ENCODE measurements around the gene USP6NL. TPM values are rescaled to one million over a fixed set of nuclear protein-coding genes. Genes with fewer than 3 reads are reported as not detected.

Gene USP6NL
- total and polyA plus RNA-seq, 10 of the 15 experiments (the other 5 are each of a cell fraction or from before 2014, with no cell fraction given): 4.0 to 27.7 (median 18.2) TPM

- Histone ChIP-seq H3K27me3 (replicated peaks in 1 of 2; ENCODE audit: control insufficient read depth in 2 of 2, insufficient read depth in 2 of 2, low read length in 1 of 2) (no peaks in the 10 kb centered on the region), H3K9me3 (replicated peaks; ENCODE audit: control insufficient read depth, insufficient read depth, low read length) (no peaks in the 10 kb centered on the region), H3K4me1 (ENCODE audit: control insufficient read depth, insufficient read depth, low read length) (peaks cover 8% of the 10 kb centered on the region), H3K27ac (ENCODE audit: control insufficient read depth, insufficient read depth) (no peak overlapping the region), H3K36me3 (ENCODE audit: control insufficient read depth in 2 of 2, insufficient read depth in 2 of 2, low read length in 1 of 2) (no peaks in the 10 kb centered on the region), H3K4me3 (no peak overlapping the region), H3K9ac (ENCODE audit: control insufficient read depth, insufficient read depth, low read length) (no peak overlapping the region), H4K20me1 (ENCODE audit: control insufficient read depth, insufficient read depth) (no peaks in the 10 kb centered on the region), H3K4me2 (ENCODE audit: control insufficient read depth, insufficient read depth) (no peak overlapping the region), H3K79me2 (ENCODE audit: control insufficient read depth, insufficient read depth, low read length) (no peaks in the 10 kb centered on the region), H2AFZ (ENCODE audit: control insufficient read depth, low read depth, low read length) (no peak overlapping the region)
- DNase-seq (ENCODE audit: low read depth, low spot score) (no peak), FAIRE-seq (no peak), ATAC-seq (peak; percentile 59; the same call in 1 of the 3 replicates)
- ChIA-PET CTCF (no interaction called here), POLR2A (no interaction called here), SMC1A (ENCODE audit: uncharacterized antibody, unreplicated experiment) (interaction anchor here (0.6 to 0.8 kb wide), 3 partner anchors 21 to 60 kb away, joined by 3 to 4 read pairs (median 3); no protein-coding TSS in a partner anchor), RAD21 (ENCODE audit: unreplicated experiment) (interaction anchor here (0.6 kb wide), 1 partner anchor 23 kb away, joined by 3 read pairs; no protein-coding TSS in a partner anchor)
- intact Hi-C loops (cut with micrococcal nuclease; ENCODE audit: unreplicated experiment): no loop called here
- 25% methylated on average over 6 of the region's 6 CpGs for WGBS (ENCODE audit: insufficient coverage, insufficient replicate concordance, low lambda C conversion rate, missing lambda C conversion rate)
- in situ Hi-C loops (cut with MboI): no loop called here
- BruUV-seq (replicated peaks): no TSS peak
- TF ChIP-seq POU2F2 (IDR thresholded peaks at IDR 0.05; ENCODE audit: borderline replicate concordance, low read depth, low read length) (no peak), YY1 (IDR thresholded peaks at IDR 0.05; ENCODE audit: low read depth, low read length) (peak; percentile 70; the same call in 1 of the 2 replicates), ZNF384 (IDR thresholded peaks at IDR 0.05; ENCODE audit: borderline replicate concordance, low read depth, low read length) (no peak), EZH2 (IDR thresholded peaks at IDR 0.05; ENCODE audit: borderline replicate concordance, control insufficient read depth, low read depth, low read length) (no peak), HDGF (IDR thresholded peaks at IDR 0.05) (no peak), IRF5 (IDR thresholded peaks at IDR 0.05; ENCODE audit: borderline replicate concordance) (no peak), RFX5 (IDR thresholded peaks at IDR 0.05; ENCODE audit: low read depth, low read length) (peak; percentile 93), MTA3 (IDR thresholded peaks at IDR 0.05; ENCODE audit: borderline replicate concordance, low read length) (no peak), CREB1 (IDR thresholded peaks at IDR 0.05; ENCODE audit: low read depth) (peak; percentile 93), E2F8 (IDR thresholded peaks at IDR 0.05; ENCODE audit: low read depth, partially characterized antibody) (no peak), TAF1 (IDR thresholded peaks at IDR 0.05; ENCODE audit: borderline replicate concordance, low read depth, low read length) (no peak), NBN (IDR thresholded peaks at IDR 0.05) (no peak), SMAD5 (IDR thresholded peaks at IDR 0.05; ENCODE audit: low read depth) (no peak), NKRF (conservative IDR thresholded peaks at IDR 0.05) (no peak), CHD2 (IDR thresholded peaks at IDR 0.05; ENCODE audit: borderline replicate concordance, low read depth, low read length) (no peak), FOS (IDR thresholded peaks at IDR 0.05; ENCODE audit: borderline replicate concordance, extremely low read depth, insufficient read length) (no peak), CREM (IDR thresholded peaks at IDR 0.05; ENCODE audit: low read depth) (peak; percentile 90), NFYA (IDR thresholded peaks at IDR 0.05; ENCODE audit: borderline replicate concordance, low read depth, low read length) (no peak), RUNX3 (IDR thresholded peaks at IDR 0.05; ENCODE audit: low read length) (no peak)
Observed at GRCh38 chr10:11638055-11638698, 26.7 kb upstream of the USP6NL start.

Data from GM12878 (cell line).